HCT116 (cell line): Measurements from ENCODE around the gene HOXA7. TPM values are rescaled to one million over a fixed set of nuclear protein-coding genes. Genes with fewer than 3 reads are reported as not detected.
A peak's percentile ranks its signal among the peaks of the same experiment; 100 is the strongest.

Experiments used
- ATAC-seq: fragments of 200-7000 bp; cut with Tn5 transposase; 2 replicates; pipeline ENCODE4 v1.9.1; 2020; ENCODE audit warnings: mild to moderate bottlenecking, moderate library complexity
- BruUV-seq: library from RNA; stranded (reverse); fragments of 400-500 nt; replicated peaks from 2 replicates; lab custom pipeline; 2021; lab: Mats Ljungman, UMichigan
- CTCF ChIA-PET: fragments of 300-600 bp; sonication (Branson Sonifier 250); formaldehyde crosslinking; loops from one replicate; lab custom pipeline; 2021; ENCODE audit warnings: antibody characterized with exemption; lab: Charles Lee
- POLR2A ChIA-PET: fragments of 300-600, 350-600 bp; sonication (Branson Sonifier 250); formaldehyde crosslinking; loops from one replicate; lab custom pipeline; 2021; ENCODE audit warnings: antibody characterized with exemption; lab: Charles Lee
- RAD21 ChIA-PET, 2 experiments: fragments of 300-600 bp; sonication (Branson Sonifier 250); formaldehyde crosslinking; loops; one replicate each; lab custom pipeline; 2023; ENCODE audit warnings: low total read pairs in 2 of 2; ENCODE audit not compliant: uncharacterized antibody in 2 of 2, unreplicated experiment in 2 of 2, low non-redundant PET in 1 of 2; lab: Charles Lee
- DNase-seq: peaks from one replicate; pipeline ENCODE4 v3.0.0-alpha.2; 2010; ENCODE audit warnings: low read depth, low spot score
- H2AFZ ChIP-seq: fragments of 200-600 bp; shearing (Covaris generic), sonication (generic); 2 replicates; pipeline ENCODE4 v1.6.1; 2017; ENCODE audit warnings: low read depth, mixed run types, mixed read lengths, antibody characterized with exemption, low read length; ENCODE audit not compliant: poor library complexity, severe bottlenecking
- H3K27ac ChIP-seq: 2 replicates; pipeline ENCODE4 v1.5.1; 2012; ENCODE audit warnings: low read depth, low read length
- H3K27me3 ChIP-seq: fragments of 200-600 bp; sonication (generic); 2 replicates; pipeline ENCODE4 v1.6.1; 2016; ENCODE audit warnings: mixed run types, low read length, mixed read lengths; ENCODE audit not compliant: insufficient read depth
- H3K36me3 ChIP-seq, 2 experiments: fragments of 200-500 bp in 1 of 2; fragments of 200-600 bp in 1 of 2; sonication (Bioruptor generic) in 1 of 2; sonication (generic) in 1 of 2; 2 replicates each; pipeline versions ENCODE4 v1.5.1 to v1.6.1; 2014 to 2016; ENCODE audit warnings: low read length in 2 of 2, inconsistent platforms in 1 of 2, mixed read lengths in 1 of 2, mixed run types in 1 of 2; ENCODE audit not compliant: insufficient read depth in 2 of 2, control insufficient read depth in 1 of 2
- H3K4me1 ChIP-seq, 2 experiments: fragments of 200-600 bp in 1 of 2; sonication (generic) in 1 of 2; 2 replicates each; pipeline versions ENCODE4 v1.5.1 to v1.6.1; 2012 to 2017; ENCODE audit warnings: low read length in 2 of 2, inconsistent platforms in 1 of 2, mild to moderate bottlenecking in 1 of 2, mixed read lengths in 1 of 2, mixed run types in 1 of 2, moderate library complexity in 1 of 2; ENCODE audit not compliant: insufficient read depth in 2 of 2, control insufficient read depth in 1 of 2
- H3K4me2 ChIP-seq: fragments of 200-600 bp; sonication (generic); 2 replicates; pipeline ENCODE4 v1.6.1; 2017; ENCODE audit warnings: mixed run types, low read length, mixed read lengths
- H3K4me3 ChIP-seq, 2 experiments: fragments of 200-600 bp in 1 of 2; sonication (generic) in 1 of 2; replicated peaks in 1 of 2; 2 replicates each; pipeline ENCODE4 v1.5.1; 2011 to 2016; ENCODE audit warnings: low read length in 2 of 2, control low read depth in 1 of 2, low read depth in 1 of 2, mild to moderate bottlenecking in 1 of 2, mixed read lengths in 1 of 2, mixed run types in 1 of 2
- H3K79me2 ChIP-seq: fragments of 200-600 bp; sonication (generic); 2 replicates; pipeline ENCODE4 v1.6.1; 2017; ENCODE audit warnings: mild to moderate bottlenecking, mixed run types, low read length, moderate library complexity, mixed read lengths; ENCODE audit not compliant: insufficient read depth
- H3K9ac ChIP-seq: fragments of 200-600 bp; sonication (generic); 2 replicates; pipeline ENCODE4 v1.6.1; 2016; ENCODE audit warnings: low read length, mixed read lengths
- H3K9me2 ChIP-seq: fragments of 200-600 bp; sonication (generic), shearing (Covaris generic); 2 replicates; pipeline ENCODE4 v1.6.1; 2017; ENCODE audit warnings: mixed run types, mild to moderate bottlenecking, moderate library complexity; ENCODE audit not compliant: insufficient read depth
- H3K9me3 ChIP-seq, 2 experiments: fragments of 200-500 bp in 1 of 2; fragments of 200-600 bp in 1 of 2; sonication (Bioruptor generic) in 1 of 2; sonication (generic) in 1 of 2; 2 replicates each; pipeline ENCODE4 v1.6.1; 2014 to 2017; ENCODE audit warnings: low read length in 2 of 2, mixed read lengths in 2 of 2, inconsistent platforms in 1 of 2, low read depth in 1 of 2, mild to moderate bottlenecking in 1 of 2, mixed run types in 1 of 2, moderate library complexity in 1 of 2; ENCODE audit not compliant: control insufficient read depth in 1 of 2, insufficient read depth in 1 of 2
- H4K20me1 ChIP-seq: fragments of 200-600 bp; sonication (generic), shearing (Covaris generic); 2 replicates; pipeline ENCODE4 v1.6.1; 2017; ENCODE audit warnings: mixed run types, mild to moderate bottlenecking, moderate library complexity; ENCODE audit not compliant: insufficient read depth
- EGR1 ChIP-seq: IDR thresholded peaks from 2 replicates; pipeline ENCODE4 v1.6.1; 2012; ENCODE audit warnings: low read depth
- ELF1 ChIP-seq: IDR thresholded peaks from 2 replicates; pipeline ENCODE4 v1.6.1; 2012; ENCODE audit warnings: low read depth, borderline replicate concordance
- FOSL1 ChIP-seq: IDR thresholded peaks from 2 replicates; pipeline ENCODE4 v1.6.1; 2012; ENCODE audit warnings: low read depth
- POLR2A ChIP-seq: IDR thresholded peaks from 2 replicates; pipeline ENCODE4 v1.7.0; 2011; ENCODE audit warnings: borderline replicate concordance; ENCODE audit not compliant: insufficient read depth, insufficient read length; ENCODE audit errors: extremely low read depth
- POLR2AphosphoS5 ChIP-seq: IDR thresholded peaks from 2 replicates; pipeline ENCODE4 v1.6.1; 2011; ENCODE audit warnings: mild to moderate bottlenecking, low read depth, low read length, moderate library complexity
- RAD21 ChIP-seq: IDR thresholded peaks from 2 replicates; pipeline ENCODE4 v1.6.1; 2012; ENCODE audit warnings: low read depth, mild to moderate bottlenecking
- TCF7L2 ChIP-seq: IDR thresholded peaks from 2 replicates; pipeline ENCODE4 v1.7.0; 2011; ENCODE audit warnings: borderline replicate concordance, inconsistent platforms; ENCODE audit not compliant: insufficient read depth, insufficient read length; ENCODE audit errors: extremely low read depth
- ZFX ChIP-seq: fragments of 450-650 bp; IDR thresholded peaks from 2 replicates; pipeline ENCODE4 v1.6.1; 2017
- ZNF274 ChIP-seq: fragments of 200-500 bp; sonication (Bioruptor generic); IDR thresholded peaks from 2 replicates; pipeline ENCODE4 v1.6.1; 2014; ENCODE audit warnings: mild to moderate bottlenecking, low read depth, low read length, inconsistent platforms
- intact Hi-C: fragments of 100-400 bp; cut with micrococcal nuclease; formaldehyde crosslinking; loops from 2 replicates; pipeline ENCODE4 v1.10.0; 2022
- total RNA-seq: library from RNA; stranded (reverse); gene quantifications from one replicate; pipeline ENCODE4 v1.2.1, GENCODE V29; 2021; ENCODE audit not compliant: unreplicated experiment

HOXA7 gene
- total RNA-seq, 1 experiment from 2014 or later, result 15.0 TPM

- CTCF ChIA-PET, result no interaction called here
- no peaks in the 10 kb centered on the region for H3K36me3 ChIP-seq
- H3K9me3 ChIP-seq, result no peaks in the 10 kb centered on the region
- ATAC-seq (peak; percentile 31), DNase-seq (no peak)
- H3K79me2 ChIP-seq, result peaks cover 56% of the 10 kb centered on the region
- no peaks in the 10 kb centered on the region for H3K27me3 ChIP-seq
- H2AFZ ChIP-seq, result no peak within 1 kb of the TSS
- peak within 1 kb of the TSS; percentile 97 for H3K4me2 ChIP-seq
- H4K20me1 ChIP-seq, result no peaks in the 10 kb centered on the region
- intact Hi-C loops, result no loop called here
- no peaks in the 10 kb centered on the region for H3K9me2 ChIP-seq
- peak within 1 kb of the TSS; percentile 66 to 77 for H3K4me3 ChIP-seq
- H3K27ac ChIP-seq, result peak within 1 kb of the TSS; percentile 91
- no TSS peak for BruUV-seq
- H3K4me1 ChIP-seq, result peaks cover 29 to 50% of the 10 kb centered on the region in 2 experiments
- POLR2A ChIA-PET, result interaction anchor here (2.2 kb wide), 1 partner anchor 11 kb away, joined by 7 read pairs; the partner anchor contains the start of gene HOXA11
- H3K9ac ChIP-seq, result peak within 1 kb of the TSS; percentile 89
- TF ChIP-seq EGR1, result no peak
- TF ChIP-seq ZNF274, result no peak
- no peak for TF ChIP-seq FOSL1
- 0 out of 2 replicates have a peak, but pooled peaks have one; percentile 38 for TF ChIP-seq POLR2AphosphoS5
- TF ChIP-seq ELF1, result no peak
- TF ChIP-seq POLR2A, result peak; percentile 22
- RAD21 ChIA-PET, result no interaction called here
Observed at GRCh38 chr7:27173956-27174873, 17.7 kb upstream of the HOXA7 start, which contains the start of gene HOXA10. HOXA10 (minus strand) TSS chr7:27174320; CDS start chr7:27174306, 14 bp downstream.

GRCh38 chr7:27173511-27173955 lies 17.1 kb upstream of the HOXA7 start:
- Histone ChIP-seq H2AFZ (no peak overlapping the region), H3K36me3 (no peaks in the 10 kb centered on the region), H3K9me3 (no peaks in the 10 kb centered on the region), H3K27me3 (no peaks in the 10 kb centered on the region), H3K79me2 (peaks cover 63% of the 10 kb centered on the region), H4K20me1 (no peaks in the 10 kb centered on the region), H3K9me2 (no peaks in the 10 kb centered on the region), H3K4me1 (peaks cover 29 to 51% of the 10 kb centered on the region in 2 experiments), H3K9ac (peak overlapping the region; percentile 89), H3K4me2 (peak overlapping the region; percentile 97), H3K4me3 (peak overlapping the region; percentile 66 to 77), H3K27ac (peak overlapping the region; percentile 91)
- DNase-seq (no peak), ATAC-seq (peak; percentile 24)
- BruUV-seq, result no TSS peak
- RAD21 ChIA-PET, result interaction anchor here in 1 of 2 experiments (1.1 kb wide), 1 partner anchor 58 kb away, joined by 3 read pairs; no protein-coding TSS in a partner anchor
- CTCF ChIA-PET, result interaction anchor here (0.9 kb wide), 2 partner anchors 12 to 760 kb away, joined by 3 read pairs; no protein-coding TSS in a partner anchor
- intact Hi-C loops, result no loop called here
- POLR2A ChIA-PET, result interaction anchor here (2.2 kb wide), 1 partner anchor 11 kb away, joined by 7 read pairs; the partner anchor contains the start of gene HOXA11
- TF ChIP-seq RAD21 (no peak), POLR2AphosphoS5 (0 out of 2 replicates have a peak, but pooled peaks have one; percentile 58), ZFX (peak; percentile 94), TCF7L2 (peak; percentile 75)
